ENCODE measurements around the gene TFCP2L1. TPM values are rescaled to one million over a fixed set of nuclear protein-coding genes. Genes with fewer than 3 reads are reported as not detected.
A peak's percentile ranks its signal among the peaks of the same experiment; 100 is the strongest.

The TFCP2L1 gene
- total RNA-seq, 2 donors from 2014 or later, result 0.02 TPM; not detected in 1

- no peak for DNase-seq
- Mint-ChIP-seq H3K27ac (no peak overlapping the region), H3K27me3 (peaks cover 19% of the 10 kb centered on the region), H3K4me1 (no peaks in the 10 kb centered on the region), H3K4me3 (no peak overlapping the region), H3K36me3 (ENCODE audit: low read depth) (no peaks in the 10 kb centered on the region)
- no peaks in the 10 kb centered on the region for H3K9me3 ChIP-seq (ENCODE audit: control insufficient read depth, low read length, poor library complexity, severe bottlenecking)
- no peak for ATAC-seq
These were observed 74.3 kb downstream of the TFCP2L1 start for GRCh38 chr2:121210691-121211090.

- H3K4me1 Mint-ChIP-seq, result no peaks in the 10 kb centered on the region
- no peak for DNase-seq
- no peaks in the 10 kb centered on the region for H3K36me3 Mint-ChIP-seq (ENCODE audit: low read depth)
- ATAC-seq, result no peak
- H3K9me3 ChIP-seq (ENCODE audit: control insufficient read depth, low read length, poor library complexity, severe bottlenecking), result no peaks in the 10 kb centered on the region
- H3K4me3 Mint-ChIP-seq, result no peak overlapping the region
- H3K27ac Mint-ChIP-seq, result no peak overlapping the region
- peaks cover 14% of the 10 kb centered on the region for H3K27me3 Mint-ChIP-seq
These were observed 75.9 kb downstream of the TFCP2L1 start for GRCh38 chr2:121209014-121209610.

GRCh38 chr2:121207494-121207893, 77.5 kb downstream of the TFCP2L1 start:
- Mint-ChIP-seq H3K4me1 (no peaks in the 10 kb centered on the region), H3K27me3 (peaks cover 6% of the 10 kb centered on the region), H3K36me3 (ENCODE audit: low read depth) (no peaks in the 10 kb centered on the region), H3K4me3 (no peak overlapping the region), H3K27ac (no peak overlapping the region)
- no peak for DNase-seq
- no peaks in the 10 kb centered on the region for H3K9me3 ChIP-seq (ENCODE audit: control insufficient read depth, low read length, poor library complexity, severe bottlenecking)
- no peak for ATAC-seq

- H3K9me3 ChIP-seq (ENCODE audit: control insufficient read depth, low read length, poor library complexity, severe bottlenecking), result no peaks in the 10 kb centered on the region
- Mint-ChIP-seq H3K27ac (no peak overlapping the region), H3K4me1 (no peaks in the 10 kb centered on the region), H3K4me3 (no peak overlapping the region), H3K36me3 (ENCODE audit: low read depth) (no peaks in the 10 kb centered on the region), H3K27me3 (no peaks in the 10 kb centered on the region)
- no peak for DNase-seq
- ATAC-seq, result no peak
These were observed 79.6 kb downstream of the TFCP2L1 start for GRCh38 chr2:121205321-121205942.

GRCh38 chr2:121203591-121204249, 81.3 kb downstream of the TFCP2L1 start:
- no peaks in the 10 kb centered on the region for H3K36me3 Mint-ChIP-seq (ENCODE audit: low read depth)

GRCh38 chr2:121202541-121203310, 82.3 kb downstream of the TFCP2L1 start:
- no peaks in the 10 kb centered on the region for H3K27me3 Mint-ChIP-seq
- no peak for ATAC-seq
- DNase-seq, result no peak

More at GRCh38 chr2:121203591-121204249, 81.3 kb downstream of the TFCP2L1 start:
- Mint-ChIP-seq H3K27me3 (no peaks in the 10 kb centered on the region), H3K4me1 (no peaks in the 10 kb centered on the region), H3K4me3 (no peak overlapping the region), H3K27ac (no peak overlapping the region)
- ATAC-seq (no peak), DNase-seq (no peak)
- no peaks in the 10 kb centered on the region for H3K9me3 ChIP-seq (ENCODE audit: control insufficient read depth, low read length, poor library complexity, severe bottlenecking)

GRCh38 chr2:121201796-121202195, 83.2 kb downstream of the TFCP2L1 start:
- H3K4me1 Mint-ChIP-seq, result no peaks in the 10 kb centered on the region
- H3K36me3 Mint-ChIP-seq (ENCODE audit: low read depth), result no peaks in the 10 kb centered on the region

More at GRCh38 chr2:121202541-121203310, 82.3 kb downstream of the TFCP2L1 start:
- H3K4me1 Mint-ChIP-seq, result no peaks in the 10 kb centered on the region
- no peaks in the 10 kb centered on the region for H3K36me3 Mint-ChIP-seq (ENCODE audit: low read depth)
- H3K4me3 Mint-ChIP-seq, result no peak overlapping the region
- H3K9me3 ChIP-seq (ENCODE audit: control insufficient read depth, low read length, poor library complexity, severe bottlenecking), result no peaks in the 10 kb centered on the region
- H3K27ac Mint-ChIP-seq, result no peak overlapping the region

GRCh38 chr2:121200419-121201315, 84.3 kb downstream of the TFCP2L1 start:
- H3K27me3 Mint-ChIP-seq, result no peaks in the 10 kb centered on the region
- ATAC-seq, result no peak

More at GRCh38 chr2:121201796-121202195, 83.2 kb downstream of the TFCP2L1 start:
- no peaks in the 10 kb centered on the region for H3K27me3 Mint-ChIP-seq
- ATAC-seq (no peak), DNase-seq (no peak)
- H3K9me3 ChIP-seq (ENCODE audit: control insufficient read depth, low read length, poor library complexity, severe bottlenecking), result no peaks in the 10 kb centered on the region
- H3K27ac Mint-ChIP-seq, result no peak overlapping the region
- no peak overlapping the region for H3K4me3 Mint-ChIP-seq

GRCh38 chr2:121200011-121200347, 85.0 kb downstream of the TFCP2L1 start:
- no peaks in the 10 kb centered on the region for H3K9me3 ChIP-seq (ENCODE audit: control insufficient read depth, low read length, poor library complexity, severe bottlenecking)
- Mint-ChIP-seq H3K36me3 (ENCODE audit: low read depth) (no peaks in the 10 kb centered on the region), H3K4me3 (no peak overlapping the region), H3K4me1 (no peaks in the 10 kb centered on the region), H3K27ac (no peak overlapping the region), H3K27me3 (no peaks in the 10 kb centered on the region)
- ATAC-seq (no peak), DNase-seq (no peak)

More at GRCh38 chr2:121200419-121201315, 84.3 kb downstream of the TFCP2L1 start:
- Mint-ChIP-seq H3K36me3 (ENCODE audit: low read depth) (no peaks in the 10 kb centered on the region), H3K4me1 (no peaks in the 10 kb centered on the region), H3K4me3 (no peak overlapping the region), H3K27ac (no peak overlapping the region)
- DNase-seq, result no peak
- H3K9me3 ChIP-seq (ENCODE audit: control insufficient read depth, low read length, poor library complexity, severe bottlenecking), result no peaks in the 10 kb centered on the region

- no peaks in the 10 kb centered on the region for H3K9me3 ChIP-seq (ENCODE audit: control insufficient read depth, low read length, poor library complexity, severe bottlenecking)
- Mint-ChIP-seq H3K4me1 (no peaks in the 10 kb centered on the region), H3K27me3 (no peaks in the 10 kb centered on the region), H3K36me3 (ENCODE audit: low read depth) (no peaks in the 10 kb centered on the region), H3K27ac (no peak overlapping the region), H3K4me3 (no peak overlapping the region)
- DNase-seq, result no peak
- ATAC-seq, result no peak
These were observed 85.6 kb downstream of the TFCP2L1 start for GRCh38 chr2:121199281-121200010.

- Mint-ChIP-seq H3K4me1 (no peaks in the 10 kb centered on the region), H3K27ac (peak overlapping the region; percentile 75), H3K36me3 (ENCODE audit: low read depth) (no peaks in the 10 kb centered on the region), H3K4me3 (no peak overlapping the region), H3K27me3 (no peaks in the 10 kb centered on the region)
- no peak for DNase-seq
- no peaks in the 10 kb centered on the region for H3K9me3 ChIP-seq (ENCODE audit: control insufficient read depth, low read length, poor library complexity, severe bottlenecking)
- peak; percentile 45 for ATAC-seq
These were observed 87.5 kb downstream of the TFCP2L1 start for GRCh38 chr2:121197369-121198091.

- no peak overlapping the region for H3K4me3 Mint-ChIP-seq
- DNase-seq (no peak), ATAC-seq (no peak)
- H3K36me3 Mint-ChIP-seq (ENCODE audit: low read depth), result no peaks in the 10 kb centered on the region
- no peaks in the 10 kb centered on the region for H3K27me3 Mint-ChIP-seq
- H3K4me1 Mint-ChIP-seq, result no peaks in the 10 kb centered on the region
- no peak overlapping the region for H3K27ac Mint-ChIP-seq
- H3K9me3 ChIP-seq (ENCODE audit: control insufficient read depth, low read length, poor library complexity, severe bottlenecking), result no peaks in the 10 kb centered on the region
These were observed 88.2 kb downstream of the TFCP2L1 start for GRCh38 chr2:121196849-121197155.

All from T-helper 17 cell (primary cell).